Measurements from ENCODE around the gene MPND.
"Not testable (repeated sequence)": the region's sequence is repeated elsewhere in the genome, so short reads cannot be mapped to it uniquely, and the experiment has no call there.

MPND gene

GRCh38 chr19:4320419-4320818 is 22.9 kb upstream of the MPND start:
- no peak for DNase-seq

- DNase-seq, result no peak
Measured at GRCh38 chr19:4322942-4323665, 20.3 kb upstream of the MPND start.

GRCh38 chr19:4323692-4324091 is 19.7 kb upstream of the MPND start:
- DNase-seq, result no peak

GRCh38 chr19:4324228-4324627 is 19.1 kb upstream of the MPND start:
- no peak for DNase-seq

GRCh38 chr19:4326215-4326836 is 17.0 kb upstream of the MPND start:
- no peak for DNase-seq

- no peak for DNase-seq
Measured at GRCh38 chr19:4326837-4327251, 16.5 kb upstream of the MPND start.

- DNase-seq, result no peak
Measured at GRCh38 chr19:4327252-4327876, 16.0 kb upstream of the MPND start.

GRCh38 chr19:4327877-4328242 is 15.5 kb upstream of the MPND start:
- no peak for DNase-seq

GRCh38 chr19:4328243-4328990 is 14.9 kb upstream of the MPND start:
- peak; percentile 87 for DNase-seq

GRCh38 chr19:4328991-4329681 is 14.2 kb upstream of the MPND start:
- not testable (repeated sequence) for DNase-seq

GRCh38 chr19:4329858-4330257 is 13.5 kb upstream of the MPND start:
- no peak for DNase-seq

- no peak for DNase-seq
Measured at GRCh38 chr19:4334929-4335570, 8.3 kb upstream of the MPND start.

GRCh38 chr19:4337906-4338440 is 5.4 kb upstream of the MPND start:
- DNase-seq, result no peak

GRCh38 chr19:4338441-4339355 is 4.7 kb upstream of the MPND start, which contains the start of gene STAP2:
STAP2 (minus strand) TSS chr19:4338827; CDS start chr19:4338753, 74 bp downstream.
- DNase-seq, result no peak

GRCh38 chr19:4342314-4342614 is 1.1 kb upstream of the MPND start:
- no peak for DNase-seq

- peak; percentile 100 for DNase-seq
Measured at GRCh38 chr19:4342615-4343369, 570 bp upstream of the MPND start.

- no peak for DNase-seq
Measured at GRCh38 chr19:4345342-4346019, 2.1 kb downstream of the MPND start.

GRCh38 chr19:4346020-4346383 is 2.6 kb downstream of the MPND start:
- no peak for DNase-seq

- no peak for DNase-seq
Measured at GRCh38 chr19:4347521-4347920, 4.2 kb downstream of the MPND start.

GRCh38 chr19:4349225-4349624 is 5.9 kb downstream of the MPND start:
- DNase-seq, result not testable (repeated sequence)

Data from NCI-H446 treated with DMSO at 0.1 percent for 48 hours (cell line).